Measurements from ENCODE around the gene IFI44L.

IFI44L gene

DNA sequence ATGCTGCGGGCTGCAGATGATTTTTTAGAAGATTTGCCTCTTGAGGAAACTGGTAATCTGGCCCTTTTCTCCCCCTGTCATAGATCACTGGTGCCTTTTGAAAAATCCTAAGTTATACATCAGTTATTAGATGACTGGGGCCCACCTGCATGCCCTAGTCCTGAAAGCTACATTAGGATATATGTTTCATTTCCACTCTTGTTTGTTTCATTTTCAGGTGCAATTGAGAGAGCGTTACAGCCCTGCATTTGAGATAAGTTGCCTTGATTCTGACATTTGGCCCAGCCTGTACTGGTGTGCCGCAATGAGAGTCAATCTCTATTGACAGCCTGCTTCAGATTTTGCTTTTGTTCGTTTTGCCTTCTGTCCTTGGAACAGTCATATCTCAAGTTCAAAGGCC, 21.3 kb downstream of the IFI44L start:
- no peak for DNase-seq (ENCODE audit: low read depth)

DNA sequence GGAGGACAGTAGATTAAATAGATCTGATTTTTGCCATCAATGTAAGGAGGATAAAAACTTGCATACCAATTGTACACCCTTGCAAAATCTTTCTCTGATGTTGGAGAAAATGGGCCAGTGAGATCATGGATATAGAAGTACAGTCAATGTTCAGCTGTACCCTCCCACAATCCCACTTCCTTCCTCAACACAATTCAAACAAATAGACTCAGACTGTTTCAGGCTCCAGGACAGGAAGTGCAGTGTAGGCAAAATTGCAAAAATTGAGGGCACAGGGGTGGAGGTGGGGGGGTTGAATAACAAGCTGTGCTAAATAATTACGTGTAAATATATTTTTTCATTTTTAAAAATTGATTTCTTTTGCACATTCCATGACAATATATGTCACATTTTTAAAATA, 25.5 kb downstream of the IFI44L start:
- no peak for DNase-seq (ENCODE audit: low read depth)

DNA sequence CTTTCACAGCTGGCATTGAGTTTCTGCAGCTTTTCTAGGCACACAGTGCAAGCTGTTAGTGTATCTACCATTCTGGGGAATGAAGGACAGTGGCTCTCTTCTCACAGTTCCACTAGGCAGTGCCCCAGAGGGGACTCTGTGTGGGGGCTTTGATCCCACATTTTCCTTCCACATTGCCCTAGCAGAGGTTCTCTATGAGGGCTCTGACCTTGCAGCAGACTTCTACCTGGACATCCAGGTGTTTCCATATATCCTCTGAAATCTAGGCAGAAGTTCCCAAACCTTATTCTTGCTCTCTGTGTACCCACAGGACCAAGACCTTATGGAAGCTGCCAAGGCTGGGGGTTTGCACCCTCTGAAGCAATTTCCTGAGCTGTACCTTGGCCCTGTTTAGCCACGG, 27.0 kb downstream of the IFI44L start:
- DNase-seq (ENCODE audit: low read depth): no peak

DNA sequence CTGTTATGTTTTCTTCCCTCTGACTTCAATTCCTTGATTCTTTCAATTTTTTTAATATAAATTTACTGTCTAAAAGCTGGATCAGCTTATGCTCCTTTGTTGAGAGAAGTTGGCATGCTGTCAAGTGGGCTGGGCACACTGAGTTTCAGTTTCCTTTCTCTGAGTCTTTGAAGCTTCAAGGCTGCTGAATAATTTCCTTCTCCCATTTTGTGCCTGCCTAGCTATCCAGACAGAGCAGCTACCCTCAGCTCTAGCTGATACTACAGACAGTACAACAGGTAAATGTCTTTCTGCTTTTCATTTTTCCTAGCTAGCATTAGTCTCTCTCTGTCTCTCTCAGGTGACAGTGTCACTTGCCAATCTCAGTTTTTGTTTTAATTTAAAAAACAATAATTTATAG, 29.4 kb downstream of the IFI44L start, which contains the start of gene IFI44:
TSS of gene IFI44 (plus strand) at position 204 of the 400 bp plus-strand sequence. CDS start 365 bp downstream, outside the sequence.
- DNase-seq (ENCODE audit: low read depth): peak; percentile 88

DNA sequence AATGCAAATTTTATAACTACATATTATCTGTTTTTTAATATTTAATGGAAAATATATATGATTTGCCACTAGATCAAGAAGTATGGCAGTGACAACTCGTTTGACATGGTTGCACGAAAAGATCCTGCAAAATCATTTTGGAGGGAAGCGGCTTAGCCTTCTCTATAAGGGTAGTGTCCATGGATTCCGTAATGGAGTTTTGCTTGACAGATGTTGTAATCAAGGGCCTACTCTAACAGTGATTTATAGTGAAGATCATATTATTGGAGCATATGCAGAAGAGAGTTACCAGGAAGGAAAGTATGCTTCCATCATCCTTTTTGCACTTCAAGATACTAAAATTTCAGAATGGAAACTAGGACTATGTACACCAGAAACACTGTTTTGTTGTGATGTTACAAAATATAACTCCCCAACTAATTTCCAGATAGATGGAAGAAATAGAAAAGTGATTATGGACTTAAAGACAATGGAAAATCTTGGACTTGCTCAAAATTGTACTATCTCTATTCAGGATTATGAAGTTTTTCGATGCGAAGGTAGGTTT, 29.9 kb downstream of the IFI44L start:
- DNase-seq (ENCODE audit: low read depth): no peak

DNA sequence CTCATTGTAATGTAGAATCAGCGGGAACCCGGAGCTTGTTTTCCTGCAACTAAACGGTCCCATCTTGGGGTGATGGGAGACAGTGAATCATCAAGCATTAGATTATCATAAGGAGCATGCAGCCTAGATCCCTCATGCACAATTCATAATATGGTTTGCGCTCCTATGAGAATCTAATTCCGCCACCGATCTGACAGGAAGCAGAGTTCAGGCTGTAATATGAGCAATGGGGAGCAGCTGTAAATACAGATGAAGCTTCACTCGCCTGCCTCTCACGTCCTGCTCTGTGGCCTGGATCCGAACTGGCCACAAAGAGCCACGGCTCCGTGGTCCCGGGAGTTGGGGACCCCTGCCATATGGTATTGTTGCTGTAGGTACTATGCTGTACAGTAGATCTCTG, 31.0 kb downstream of the IFI44L start:
- DNase-seq (ENCODE audit: low read depth): peak; percentile 36

DNA sequence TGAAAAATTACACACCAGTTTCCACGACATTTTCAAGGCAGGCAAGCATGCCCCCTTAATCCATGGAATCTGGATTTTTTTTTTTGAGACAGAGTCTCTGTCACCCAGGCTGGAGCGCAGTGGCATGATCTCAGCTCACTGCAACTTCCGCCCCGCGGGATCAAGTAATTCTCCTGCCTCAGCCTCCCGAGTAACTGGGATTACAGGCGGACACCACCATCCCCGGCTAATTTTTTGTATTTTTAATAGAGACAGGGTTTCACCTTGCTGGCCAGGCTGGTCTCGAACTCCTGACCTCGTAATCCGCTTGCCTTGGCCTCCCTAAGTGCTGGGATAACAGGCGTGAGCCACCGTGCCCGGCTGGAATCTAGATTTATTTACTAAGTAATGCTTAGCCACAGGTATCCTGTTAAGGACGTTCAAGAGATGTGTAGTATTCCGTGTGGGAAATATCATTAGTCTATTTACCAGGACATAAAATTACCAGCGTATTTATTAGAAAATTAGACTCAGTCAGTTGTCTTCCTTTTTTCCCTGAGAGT, 31.8 kb downstream of the IFI44L start:
- DNase-seq (ENCODE audit: low read depth): no peak

DNA sequence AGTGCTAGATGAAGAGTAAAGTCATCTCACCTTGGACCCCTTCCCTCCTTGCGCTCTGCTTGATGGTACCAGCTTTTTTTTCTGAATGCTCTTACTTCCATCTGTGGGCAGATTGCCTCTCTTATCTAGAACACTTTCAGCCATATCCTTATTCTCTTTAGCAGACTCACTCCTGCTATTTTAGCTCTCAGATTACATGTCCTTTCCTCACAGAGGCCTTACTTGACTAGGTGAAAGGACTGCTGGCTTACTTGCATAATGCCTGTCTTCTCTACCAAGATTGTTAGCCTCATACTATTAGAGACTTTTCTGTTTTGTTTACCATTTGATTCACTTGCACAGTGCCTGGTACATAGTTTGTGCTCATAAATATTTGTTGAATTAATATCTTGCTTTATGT, 38.7 kb downstream of the IFI44L start:
- DNase-seq (ENCODE audit: low read depth): no peak

DNA sequence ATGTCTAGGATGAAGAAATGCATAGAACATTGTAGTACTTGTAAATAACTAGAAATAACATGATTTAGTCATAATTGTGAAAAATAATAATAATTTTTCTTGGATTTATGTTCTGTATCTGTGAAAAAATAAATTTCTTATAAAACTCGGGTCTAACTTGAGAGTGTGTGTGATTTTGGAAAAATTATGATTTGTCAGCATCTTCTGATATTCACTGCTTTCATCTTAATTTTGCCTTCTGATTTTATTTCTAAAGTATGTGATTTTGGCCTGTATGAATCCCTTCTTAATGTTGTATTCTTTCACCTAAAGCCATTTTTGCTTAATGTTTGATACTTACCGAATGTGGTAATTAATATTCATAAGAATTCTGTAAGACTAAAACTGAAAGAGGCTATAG, 43.7 kb downstream of the IFI44L start:
- no peak for DNase-seq (ENCODE audit: low read depth)

DNA sequence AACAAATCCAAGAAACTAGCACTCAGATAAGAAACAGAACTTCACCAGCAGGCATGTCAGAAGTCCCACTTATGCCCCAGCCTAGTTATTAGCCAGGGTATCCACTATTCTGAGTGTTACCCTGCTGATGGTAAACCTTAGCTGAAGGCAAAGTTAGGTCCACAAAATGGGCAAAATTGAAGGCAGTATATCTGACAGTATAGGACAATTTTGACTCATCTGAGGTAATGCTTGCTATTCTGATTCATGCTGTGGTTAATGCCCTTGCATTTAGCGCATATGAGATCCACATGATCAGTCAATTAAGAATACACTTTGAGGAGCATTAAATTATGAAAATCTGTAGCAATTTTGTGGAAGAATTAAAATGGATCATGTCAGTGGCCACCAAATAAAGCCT, 44.5 kb downstream of the IFI44L start:
- no peak for DNase-seq (ENCODE audit: low read depth)

DNA sequence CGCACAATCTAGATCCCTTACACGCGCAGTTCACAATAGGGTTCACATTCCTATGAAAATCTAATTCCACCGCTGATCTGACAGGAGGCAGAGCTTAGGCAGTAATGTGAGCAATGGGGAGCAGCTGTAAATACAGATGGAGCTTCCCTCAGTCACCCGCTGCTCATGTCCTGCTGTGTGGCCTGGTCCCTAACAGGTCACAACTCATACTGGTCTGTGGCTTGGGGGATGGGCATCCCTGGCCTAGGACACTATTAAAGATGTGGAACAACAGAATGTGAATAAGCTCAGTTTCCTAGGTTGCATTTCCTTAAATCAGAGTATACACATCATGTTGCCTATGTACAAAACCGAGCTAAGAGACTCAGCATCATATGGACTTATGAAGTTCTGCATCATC, 45.6 kb downstream of the IFI44L start:
- DNase-seq (ENCODE audit: low read depth): no peak

DNA sequence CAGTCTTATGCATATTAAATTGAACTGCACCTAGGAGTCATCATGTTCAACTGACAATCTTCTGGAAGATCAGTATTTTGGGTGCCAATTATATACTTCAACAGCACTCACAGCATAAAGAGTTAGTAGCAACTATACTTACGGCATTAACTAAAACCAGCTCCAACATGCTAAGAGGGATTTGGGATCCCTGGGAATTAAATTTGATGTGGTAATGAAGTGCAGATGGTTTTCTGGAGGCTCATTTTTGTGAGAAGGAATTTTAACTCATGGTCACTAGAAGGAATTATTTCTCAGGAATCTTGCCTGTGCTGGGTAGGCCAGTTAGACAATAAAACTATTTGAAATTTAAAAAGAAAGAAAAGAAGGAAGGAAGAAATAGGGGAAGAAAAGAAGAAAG, 47.7 kb downstream of the IFI44L start:
- DNase-seq (ENCODE audit: low read depth): no peak

DNA sequence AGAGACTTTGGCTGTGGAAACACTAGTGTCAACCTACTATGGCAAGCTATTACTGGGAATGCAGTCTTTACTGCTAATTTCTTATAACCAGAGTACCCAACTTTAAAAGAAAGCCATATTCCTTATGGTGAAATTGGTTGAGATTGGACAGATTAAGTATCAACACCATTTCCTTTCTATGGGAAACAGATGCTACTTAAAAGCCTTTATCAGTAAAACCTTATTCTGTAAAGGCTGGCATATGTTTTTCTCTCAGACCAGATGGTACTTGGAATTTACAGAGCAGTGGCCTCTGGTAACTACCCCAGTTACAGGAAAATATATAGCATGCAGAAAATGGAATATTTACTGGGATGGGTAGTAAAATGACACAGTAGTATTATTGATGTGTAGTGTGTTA, 48.2 kb downstream of the IFI44L start:
- no peak for DNase-seq (ENCODE audit: low read depth)

DNA sequence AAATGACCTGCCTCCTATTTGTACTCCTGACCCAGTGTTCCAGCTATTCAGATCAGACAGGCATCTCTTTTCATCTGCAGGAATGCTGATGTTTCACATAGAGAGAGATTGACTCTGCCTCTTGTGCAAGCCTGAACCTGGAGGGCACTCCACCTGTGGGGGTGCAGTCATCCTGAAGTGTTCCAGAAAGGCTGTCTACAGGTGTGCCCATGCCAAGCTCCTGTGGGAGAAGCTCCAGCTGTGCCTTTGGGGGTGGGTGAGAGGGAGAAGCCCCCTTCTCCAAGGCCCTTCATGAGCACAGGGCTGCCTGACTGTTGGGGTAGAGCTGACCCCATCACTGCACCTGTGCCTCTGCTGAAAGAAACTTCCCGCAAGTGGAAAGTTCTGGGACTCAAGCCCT, 52.2 kb downstream of the IFI44L start:
- DNase-seq (ENCODE audit: low read depth): no peak

DNA sequence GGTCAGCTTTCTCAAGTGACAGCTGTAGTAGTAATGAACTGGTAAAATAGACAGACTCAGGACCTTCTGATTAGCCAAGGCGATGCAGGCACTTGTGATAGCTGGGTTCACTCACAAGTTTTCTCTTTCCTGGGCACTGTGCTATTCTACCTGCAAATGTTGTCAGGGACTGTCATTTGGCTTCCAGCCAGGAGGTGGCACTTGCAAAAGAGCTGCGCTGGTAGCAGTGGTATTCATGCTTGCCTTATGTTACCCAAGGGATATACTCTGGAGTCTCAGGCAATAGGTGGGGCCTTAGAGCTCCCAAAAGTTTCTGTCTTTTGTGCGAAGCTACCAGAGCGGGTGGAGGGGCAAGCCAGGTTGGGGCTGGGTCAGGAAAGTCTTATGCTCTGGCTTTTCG, 52.9 kb downstream of the IFI44L start:
- DNase-seq (ENCODE audit: low read depth): no peak

DNA sequence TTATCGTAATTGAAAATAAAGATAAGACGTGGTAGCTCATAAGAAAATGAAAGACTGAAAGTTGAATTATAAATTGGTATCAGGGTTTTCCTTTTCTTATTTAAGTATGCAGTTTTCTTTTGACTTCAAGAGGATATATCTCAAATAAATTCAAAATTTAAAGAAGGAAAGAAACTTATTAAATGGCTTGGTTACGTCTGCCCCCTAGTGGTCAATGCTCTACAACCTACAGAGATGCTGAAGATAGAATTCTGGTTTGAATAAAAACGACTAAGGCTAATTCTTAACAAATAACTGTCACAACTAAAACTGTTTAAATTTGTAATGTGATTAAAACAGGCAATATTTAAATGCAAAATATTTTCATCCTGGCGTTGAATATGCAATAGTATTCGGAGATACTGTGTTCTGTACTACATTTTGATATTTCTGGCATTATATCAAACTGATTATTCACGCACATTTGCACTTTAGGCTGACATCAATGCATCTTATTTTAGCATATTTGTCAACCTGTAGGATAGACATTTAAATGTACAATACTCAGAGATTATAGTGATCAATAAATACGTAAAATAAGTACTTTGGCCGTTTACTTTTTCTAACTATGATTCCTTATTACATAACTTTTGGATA, 56.2 kb downstream of the IFI44L start:
- peak; percentile 59 for DNase-seq (ENCODE audit: low read depth)

DNA sequence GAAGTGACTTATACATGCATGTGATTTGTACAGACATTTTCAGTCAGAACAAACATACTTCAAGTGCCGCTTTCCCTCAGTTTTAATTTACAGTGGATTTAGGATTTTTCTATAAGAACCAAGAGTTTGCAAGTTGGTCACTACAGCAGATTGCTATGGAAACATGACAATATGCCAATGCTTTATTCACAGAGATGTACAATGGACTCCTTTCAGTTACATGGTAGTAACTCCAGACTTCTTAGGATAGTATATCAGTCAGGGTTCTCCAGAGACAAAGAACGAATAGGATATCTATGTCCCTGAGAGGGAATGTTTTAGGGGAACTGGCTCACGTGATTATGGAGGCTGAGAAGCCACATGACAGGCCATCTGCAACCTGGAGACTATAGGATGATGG, 56.7 kb downstream of the IFI44L start:
- DNase-seq (ENCODE audit: low read depth): no peak

DNA sequence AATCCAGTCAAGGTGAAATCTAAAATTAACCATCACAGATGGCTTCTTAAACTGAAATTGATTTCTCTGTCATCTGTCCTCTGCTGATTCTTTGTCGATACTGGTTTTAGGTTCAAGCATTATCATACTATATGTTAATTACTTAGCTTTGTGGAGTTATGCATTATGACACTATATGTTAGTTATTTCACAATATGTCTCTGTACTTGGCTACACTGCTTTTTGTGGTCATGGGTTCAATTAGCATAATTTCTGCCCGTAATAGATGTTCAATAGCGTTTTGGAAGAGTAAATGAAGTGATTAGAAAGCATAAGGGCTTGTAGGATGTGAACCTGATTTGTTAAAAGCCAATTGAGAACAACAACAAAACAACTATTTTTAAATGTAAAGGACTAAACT, 57.5 kb downstream of the IFI44L start:
- no peak for DNase-seq (ENCODE audit: low read depth)

DNA sequence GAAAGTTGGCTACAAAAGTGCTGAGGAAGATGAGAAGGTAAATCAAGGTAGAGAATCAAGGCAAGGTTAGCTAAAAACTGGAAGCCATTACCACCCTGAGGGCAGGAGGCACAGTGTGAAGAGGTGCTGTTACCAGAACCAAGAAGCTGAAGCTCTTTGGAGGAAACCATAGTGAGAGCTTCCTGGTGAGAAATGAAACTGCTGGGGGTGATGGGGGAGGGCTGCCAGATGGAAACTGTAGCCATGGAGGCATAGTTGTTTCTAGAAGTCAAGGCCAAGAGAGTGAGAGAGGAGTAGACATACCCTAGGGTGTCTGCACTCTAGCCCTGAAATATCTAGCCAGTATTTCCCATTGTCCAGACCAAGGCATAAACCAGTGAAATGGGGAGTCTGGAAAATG, 58.1 kb downstream of the IFI44L start:
- no peak for DNase-seq (ENCODE audit: low read depth)

DNA sequence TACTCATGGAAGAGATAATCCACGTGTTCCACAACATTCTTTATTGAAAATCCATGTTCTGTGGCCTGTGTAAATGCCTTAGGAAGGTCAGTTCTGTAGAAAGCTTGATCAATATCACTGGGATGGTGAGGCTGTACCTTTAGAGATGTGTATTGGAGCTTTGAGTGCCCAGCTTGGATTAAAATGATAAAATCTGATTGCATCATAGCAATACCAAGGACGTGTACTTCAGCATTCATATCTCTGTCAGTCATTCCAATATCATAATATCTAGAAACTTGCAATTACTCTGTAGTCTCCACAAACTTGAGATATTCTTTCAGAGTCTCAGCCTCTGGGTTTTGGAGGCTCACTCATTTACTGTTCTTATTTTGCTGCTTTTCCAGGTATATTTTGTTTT, 61.0 kb downstream of the IFI44L start:
- DNase-seq (ENCODE audit: low read depth): no peak

DNA sequence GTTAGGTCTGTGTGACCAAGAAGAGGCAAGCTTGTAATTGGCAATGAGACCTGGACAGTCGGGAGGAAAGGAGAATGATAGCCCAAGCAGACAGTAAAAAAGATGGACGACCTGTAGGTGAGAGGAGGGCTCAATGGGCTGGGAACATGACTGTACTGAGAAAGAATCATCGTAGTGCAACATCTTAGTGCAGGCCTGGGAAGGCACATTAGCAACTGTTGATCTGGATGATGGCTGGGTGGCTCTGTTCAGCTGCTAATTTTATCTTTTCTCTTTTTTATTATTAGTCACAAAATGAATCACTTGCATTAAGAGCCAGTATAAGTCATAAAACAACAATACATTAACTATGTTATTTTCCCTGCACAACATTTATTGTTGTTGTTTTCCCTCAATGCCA, 62.2 kb downstream of the IFI44L start:
- DNase-seq (ENCODE audit: low read depth): no peak

DNA sequence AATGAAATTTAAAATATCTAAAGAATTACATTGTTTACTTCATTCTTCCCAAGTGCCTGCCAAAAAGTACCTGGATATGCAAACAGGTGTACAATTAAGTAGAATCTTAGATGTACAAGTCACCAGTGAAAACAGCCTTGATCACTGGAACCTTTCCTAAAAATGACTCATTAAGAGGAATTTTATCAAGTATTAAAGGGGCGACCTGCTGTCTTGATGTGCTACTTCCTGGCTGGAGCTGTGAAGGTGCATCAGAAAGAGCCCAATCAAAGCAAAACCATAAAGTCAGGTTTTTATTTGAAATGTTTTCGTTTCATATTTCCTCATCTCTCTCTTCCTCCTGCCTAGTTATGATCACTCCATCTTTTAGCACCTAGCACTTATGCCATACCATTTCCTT, 62.8 kb downstream of the IFI44L start:
- no peak for DNase-seq (ENCODE audit: low read depth)

DNA sequence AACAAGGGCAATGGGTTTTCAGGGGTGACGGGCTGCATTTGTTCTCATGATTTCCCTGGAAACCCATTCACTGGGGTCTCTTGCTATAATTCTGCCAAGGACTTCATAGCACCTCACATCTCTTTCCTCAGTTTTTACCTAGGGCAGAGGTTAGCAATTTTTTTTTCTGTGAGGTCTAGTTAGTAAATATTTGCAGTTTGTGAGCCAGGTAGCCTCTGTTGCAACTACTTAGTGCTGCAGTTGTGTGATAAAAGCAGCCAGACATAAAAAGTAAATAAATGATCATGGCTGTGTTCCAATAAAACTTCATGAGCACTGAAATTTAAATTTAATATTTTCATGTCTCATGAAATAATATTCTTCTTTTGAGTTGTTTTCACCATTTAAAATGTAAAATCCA, 67.1 kb downstream of the IFI44L start:
- no peak for DNase-seq (ENCODE audit: low read depth)

DNA sequence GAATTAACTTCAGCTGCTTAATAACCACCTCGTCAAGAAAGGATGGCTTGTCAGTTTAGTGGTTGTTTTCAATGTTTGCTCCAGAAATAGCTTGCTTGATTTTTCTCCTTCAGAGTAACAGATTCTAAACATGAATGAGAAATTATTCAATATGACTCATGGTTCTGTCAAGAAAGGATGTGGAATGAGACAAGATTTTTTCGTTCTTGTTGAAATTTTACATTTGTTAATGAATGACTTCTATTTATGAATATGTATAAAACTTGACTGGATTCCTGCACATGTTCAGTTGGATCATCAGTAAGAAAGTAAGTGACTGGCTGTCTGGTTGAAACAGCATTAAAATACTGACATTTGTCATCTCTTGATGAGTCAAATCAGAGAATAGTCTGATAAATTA, 67.7 kb downstream of the IFI44L start:
- no peak for DNase-seq (ENCODE audit: low read depth)

All from stromal cell of bone marrow (primary cell).